Duodenal mucosa (tissue), 2 donors: Measurements from ENCODE around the gene UBE2J1.

Source experiments
- H3K27ac ChIP-seq: one replicate; pipeline ENCODE4 v1.7.0; 2013; ENCODE audit warnings: low read depth, low read length
- H3K27me3 ChIP-seq, 2 donors: one replicate each; pipeline ENCODE4 v1.7.0; 2013; ENCODE audit warnings: low read length in 2 of 2, control low read depth in 1 of 2; ENCODE audit not compliant: insufficient read depth in 2 of 2, control insufficient read depth in 1 of 2
- H3K36me3 ChIP-seq, 2 donors: one replicate each; pipeline ENCODE4 v1.7.0; 2013; ENCODE audit warnings: low read length in 2 of 2, control low read depth in 1 of 2; ENCODE audit not compliant: insufficient read depth in 2 of 2, control insufficient read depth in 1 of 2
- H3K4me1 ChIP-seq, 2 donors: one replicate each; pipeline ENCODE4 v1.7.0; 2013; ENCODE audit warnings: low read length in 2 of 2, control low read depth in 1 of 2; ENCODE audit not compliant: insufficient read depth in 2 of 2, control insufficient read depth in 1 of 2
- H3K4me3 ChIP-seq, 2 donors: one replicate each; pipeline ENCODE4 v1.7.0; 2013; ENCODE audit warnings: low read length in 2 of 2, low read depth in 1 of 2
- H3K9ac ChIP-seq, 2 donors: one replicate each; pipeline ENCODE4 v1.7.0; 2013; ENCODE audit warnings: low read length in 2 of 2, low read depth in 1 of 2
- H3K9me3 ChIP-seq, 2 donors: one replicate each; pipeline ENCODE4 v1.7.0; 2013; ENCODE audit warnings: low read length in 2 of 2, control low read depth in 1 of 2; ENCODE audit not compliant: control insufficient read depth in 1 of 2

The UBE2J1 gene

GRCh38 chr6:89386917-89387491 is 34.5 kb upstream of the UBE2J1 start:
- H3K9me3 ChIP-seq: no peaks in the 10 kb centered on the region
- no peak overlapping the region for H3K9ac ChIP-seq
- peaks cover 0 to 5% of the 10 kb centered on the region in 2 donors for H3K36me3 ChIP-seq
- no peak overlapping the region for H3K27ac ChIP-seq
- no peaks in the 10 kb centered on the region for H3K27me3 ChIP-seq
- H3K4me3 ChIP-seq: no peak overlapping the region
- H3K4me1 ChIP-seq: no peaks in the 10 kb centered on the region

GRCh38 chr6:89385846-89386245 is 33.3 kb upstream of the UBE2J1 start:
- Histone ChIP-seq H3K27ac (no peak overlapping the region), H3K27me3 (no peaks in the 10 kb centered on the region), H3K4me3 (no peak overlapping the region), H3K9me3 (no peaks in the 10 kb centered on the region), H3K4me1 (no peaks in the 10 kb centered on the region), H3K9ac (no peak overlapping the region), H3K36me3 (peaks cover 0 to 5% of the 10 kb centered on the region in 2 donors)

GRCh38 chr6:89385156-89385667 is 32.7 kb upstream of the UBE2J1 start:
- H3K9me3 ChIP-seq: no peaks in the 10 kb centered on the region
- H3K36me3 ChIP-seq: peaks cover 0 to 5% of the 10 kb centered on the region in 2 donors
- H3K4me1 ChIP-seq: no peaks in the 10 kb centered on the region
- no peak overlapping the region for H3K4me3 ChIP-seq
- H3K9ac ChIP-seq: no peak overlapping the region
- no peaks in the 10 kb centered on the region for H3K27me3 ChIP-seq
- H3K27ac ChIP-seq: no peak overlapping the region

- Histone ChIP-seq H3K4me1 (no peaks in the 10 kb centered on the region), H3K27me3 (no peaks in the 10 kb centered on the region), H3K9ac (no peak overlapping the region), H3K4me3 (no peak overlapping the region), H3K36me3 (peaks cover 0 to 2% of the 10 kb centered on the region in 2 donors), H3K9me3 (no peaks in the 10 kb centered on the region), H3K27ac (no peak overlapping the region)
Measured at GRCh38 chr6:89381031-89381430, 28.5 kb upstream of the UBE2J1 start.

- no peak overlapping the region for H3K4me3 ChIP-seq
- H3K9ac ChIP-seq: no peak overlapping the region
- H3K36me3 ChIP-seq: no peaks in the 10 kb centered on the region
- H3K4me1 ChIP-seq: peaks cover 9% of the 10 kb centered on the region in 2 donors
- no peaks in the 10 kb centered on the region for H3K27me3 ChIP-seq
- H3K9me3 ChIP-seq: no peaks in the 10 kb centered on the region
- H3K27ac ChIP-seq: no peak overlapping the region
Measured at GRCh38 chr6:89379281-89379680, 26.8 kb upstream of the UBE2J1 start.

GRCh38 chr6:89378628-89379027 is 26.1 kb upstream of the UBE2J1 start:
- no peak overlapping the region for H3K9ac ChIP-seq
- H3K4me1 ChIP-seq: peaks cover 9% of the 10 kb centered on the region in 2 donors
- H3K9me3 ChIP-seq: no peaks in the 10 kb centered on the region
- H3K27ac ChIP-seq: no peak overlapping the region
- no peaks in the 10 kb centered on the region for H3K27me3 ChIP-seq
- H3K4me3 ChIP-seq: no peak overlapping the region
- no peaks in the 10 kb centered on the region for H3K36me3 ChIP-seq

GRCh38 chr6:89375427-89376267 is 23.1 kb upstream of the UBE2J1 start:
- Histone ChIP-seq H3K9ac (no peak overlapping the region), H3K4me1 (peaks cover 15 to 19% of the 10 kb centered on the region in 2 donors), H3K9me3 (no peaks in the 10 kb centered on the region), H3K27me3 (no peaks in the 10 kb centered on the region), H3K4me3 (no peak overlapping the region), H3K27ac (no peak overlapping the region), H3K36me3 (no peaks in the 10 kb centered on the region)

GRCh38 chr6:89372506-89372901 is 20.0 kb upstream of the UBE2J1 start:
- H3K36me3 ChIP-seq: no peaks in the 10 kb centered on the region
- H3K27me3 ChIP-seq: no peaks in the 10 kb centered on the region
- H3K27ac ChIP-seq: no peak overlapping the region
- H3K4me1 ChIP-seq: peaks cover 15 to 19% of the 10 kb centered on the region in 2 donors
- no peak overlapping the region for H3K4me3 ChIP-seq
- H3K9me3 ChIP-seq: no peaks in the 10 kb centered on the region
- no peak overlapping the region for H3K9ac ChIP-seq

GRCh38 chr6:89371849-89372505 is 19.5 kb upstream of the UBE2J1 start:
- H3K27me3 ChIP-seq: no peaks in the 10 kb centered on the region
- peaks cover 15 to 19% of the 10 kb centered on the region in 2 donors for H3K4me1 ChIP-seq
- no peak overlapping the region for H3K27ac ChIP-seq
- H3K9ac ChIP-seq: no peak overlapping the region
- no peaks in the 10 kb centered on the region for H3K9me3 ChIP-seq
- no peak overlapping the region for H3K4me3 ChIP-seq
- H3K36me3 ChIP-seq: no peaks in the 10 kb centered on the region

GRCh38 chr6:89368999-89369398 is 16.5 kb upstream of the UBE2J1 start:
- H3K4me1 ChIP-seq: peaks cover 6 to 10% of the 10 kb centered on the region in 2 donors
- no peak overlapping the region for H3K9ac ChIP-seq
- H3K4me3 ChIP-seq: no peak overlapping the region
- H3K27me3 ChIP-seq: no peaks in the 10 kb centered on the region
- H3K36me3 ChIP-seq: no peaks in the 10 kb centered on the region
- H3K9me3 ChIP-seq: no peaks in the 10 kb centered on the region
- H3K27ac ChIP-seq: no peak overlapping the region
